ENCODE data around the gene OR10A2.
"Not testable (repeated sequence)": the region's sequence is repeated elsewhere in the genome, so short reads cannot be mapped to it uniquely, and the experiment has no call there.

Gene OR10A2

DNA sequence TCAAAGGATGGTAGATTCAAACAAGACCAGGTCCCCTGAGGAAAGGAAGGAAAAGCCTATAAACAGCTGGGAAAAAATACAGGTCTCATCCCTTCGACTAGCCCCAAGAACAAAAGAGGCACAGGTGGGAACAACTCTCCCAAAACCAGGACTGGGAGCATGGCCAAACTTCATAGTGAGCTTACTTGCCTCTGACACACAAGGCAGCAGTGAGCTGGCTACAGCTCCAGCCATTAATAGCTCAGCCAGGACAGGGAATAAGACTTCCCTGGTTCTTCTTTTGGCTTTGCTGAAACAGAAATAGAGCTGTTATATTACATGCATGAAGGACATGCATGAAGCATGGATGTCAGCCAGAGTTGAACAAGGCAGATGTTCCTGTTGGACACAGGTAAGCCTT is at the start of gene OR10A2:
TSS of gene OR10A2 (plus strand) at position 97 of the 400 bp plus-strand sequence. CDS start 6,698 bp downstream, outside the sequence.
- DNase-seq, result no peak

- DNase-seq, result no peak
Observed at GRCh38 chr11:6813656-6814055, 49.2 kb upstream of the OR10A2 start.

DNA sequence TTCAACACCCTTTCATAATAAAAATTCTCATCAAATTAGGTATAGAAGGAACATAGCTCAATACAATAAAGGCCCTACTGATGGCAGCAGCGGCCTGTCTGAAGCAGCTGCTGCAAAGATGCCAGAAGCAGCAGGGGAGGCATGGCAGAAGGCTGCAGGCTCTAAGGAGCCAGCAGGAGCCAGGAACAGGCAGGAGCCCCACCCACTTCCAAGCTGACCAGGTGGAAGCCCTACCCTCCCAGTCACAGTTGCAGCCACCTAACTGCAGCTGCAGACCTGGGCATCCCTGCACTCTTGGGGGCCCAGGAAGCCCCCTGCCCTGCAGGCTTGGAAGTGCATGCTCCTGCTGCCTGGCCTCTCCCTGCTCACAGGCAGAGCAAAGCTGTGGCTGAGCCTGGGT is 45.2 kb upstream of the OR10A2 start:
- DNase-seq, result peak; percentile 28

DNA sequence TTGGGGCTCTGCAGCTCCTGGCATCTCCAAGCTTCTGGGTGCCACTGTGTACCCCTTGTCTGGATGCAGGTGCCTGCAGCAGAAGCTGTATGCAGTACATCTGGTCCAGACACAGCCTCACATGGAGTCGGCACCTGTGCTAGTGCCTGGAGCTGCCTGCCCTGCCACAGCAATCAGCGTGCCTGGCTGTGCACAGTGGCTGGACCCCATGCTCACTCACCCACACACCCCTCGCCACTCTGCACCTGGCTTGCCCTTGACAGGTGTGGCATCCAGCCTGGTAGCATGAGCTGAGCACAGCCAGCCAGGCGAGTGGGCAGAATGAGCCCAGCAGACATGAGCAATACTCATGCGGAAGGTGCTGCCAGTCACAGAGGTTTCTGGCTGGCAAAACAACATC is 43.9 kb upstream of the OR10A2 start:
- no peak for DNase-seq

GRCh38 chr11:6824136-6824823 is 38.6 kb upstream of the OR10A2 start:
- DNase-seq, result no peak

DNA sequence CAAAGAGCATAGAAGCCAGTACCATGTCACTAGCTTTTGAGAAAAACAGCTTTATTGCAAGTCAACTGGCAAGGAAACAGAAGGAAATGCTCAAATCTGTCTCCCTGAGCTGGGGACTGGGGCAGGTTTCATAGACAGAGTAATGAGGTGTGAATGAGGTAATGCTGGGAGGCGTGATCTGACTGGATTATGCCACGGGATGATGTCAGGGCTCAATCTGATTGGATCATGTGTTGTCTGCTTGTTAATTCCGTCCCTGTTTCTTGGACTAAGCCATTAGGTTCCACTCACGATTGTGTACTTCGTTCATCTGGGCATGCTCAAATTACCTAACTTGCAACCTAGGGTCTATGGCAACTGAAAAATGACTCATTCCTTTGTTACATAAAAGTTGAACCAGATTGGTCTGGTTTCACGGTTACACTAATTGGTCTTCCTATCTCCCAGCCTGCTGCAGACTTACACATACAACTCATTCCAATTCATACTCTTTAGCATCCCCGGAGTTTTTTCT is 37.6 kb upstream of the OR10A2 start:
- peak; percentile 10 for DNase-seq

DNA sequence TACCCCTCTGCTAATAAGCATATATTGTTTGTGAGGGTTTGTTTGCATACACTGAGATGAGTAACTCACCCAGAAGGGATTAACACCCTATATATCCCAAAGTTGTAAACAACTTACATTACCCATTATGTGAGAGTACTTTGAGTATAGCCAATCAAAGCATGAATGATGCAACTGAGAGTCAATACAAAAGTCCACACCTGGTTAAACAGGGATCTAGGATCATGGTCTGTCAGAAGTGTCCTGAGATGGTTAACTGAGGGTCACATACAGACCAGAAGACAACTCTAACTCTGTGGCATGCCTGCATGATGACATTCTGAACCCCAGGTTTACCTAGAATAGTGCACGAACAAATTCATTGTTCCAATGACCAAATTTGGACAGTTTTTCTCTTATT is 34.8 kb upstream of the OR10A2 start:
- DNase-seq, result no peak

- no peak for DNase-seq
Observed at GRCh38 chr11:6833356-6833755, 29.5 kb upstream of the OR10A2 start.

DNA sequence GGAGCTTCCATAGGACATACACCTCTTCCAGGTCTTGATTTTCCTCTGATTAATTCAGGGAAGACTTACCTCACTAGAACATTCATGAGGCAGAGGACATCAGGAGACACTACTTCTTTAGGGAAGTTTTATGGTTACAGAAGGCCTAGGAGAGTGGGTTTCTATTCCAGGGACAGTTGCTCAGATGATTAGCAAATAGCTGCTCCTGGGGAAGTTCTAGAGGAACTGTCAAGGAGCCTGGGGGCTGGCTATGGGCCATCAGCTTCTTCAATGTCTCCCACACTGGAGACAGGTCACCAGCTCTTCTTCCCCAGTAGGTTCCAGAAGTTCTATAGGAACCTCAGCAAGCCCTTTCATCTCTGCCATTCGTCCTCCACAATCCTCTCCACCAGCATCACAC is 28.8 kb upstream of the OR10A2 start:
- no peak for DNase-seq

GRCh38 chr11:6841694-6842093 is 21.2 kb upstream of the OR10A2 start:
- no peak for DNase-seq

- no peak for DNase-seq
Observed at GRCh38 chr11:6843670-6844069, 19.2 kb upstream of the OR10A2 start.

DNA sequence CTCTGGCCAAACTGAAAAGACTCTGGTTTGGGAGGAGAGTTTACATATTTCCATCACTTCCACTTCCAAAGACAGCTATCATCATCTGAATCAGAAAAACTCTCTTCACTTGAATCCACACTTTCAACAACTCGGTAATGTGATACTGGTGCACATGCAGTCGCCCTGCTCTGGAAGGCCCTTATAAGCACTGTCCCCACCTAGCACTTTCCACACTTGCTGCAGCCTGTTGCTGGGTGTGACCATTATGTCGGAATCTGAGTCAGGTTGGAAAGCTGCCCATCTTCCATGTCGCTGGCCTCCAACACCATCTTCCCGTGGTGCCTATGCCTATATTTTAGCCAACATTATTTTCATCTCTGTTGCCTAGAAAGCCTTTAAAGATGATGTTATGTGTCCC is 18.5 kb upstream of the OR10A2 start:
- no peak for DNase-seq

- no peak for DNase-seq
Observed at GRCh38 chr11:6845383-6845782, 17.5 kb upstream of the OR10A2 start, which contains the start of gene OR10A5. Gene OR10A5, plus strand, starts transcription at chr11:6845683. Its CDS starts 0 bp downstream, at chr11:6845683.

GRCh38 chr11:6850526-6850925 is 12.3 kb upstream of the OR10A2 start:
- no peak for DNase-seq

DNA sequence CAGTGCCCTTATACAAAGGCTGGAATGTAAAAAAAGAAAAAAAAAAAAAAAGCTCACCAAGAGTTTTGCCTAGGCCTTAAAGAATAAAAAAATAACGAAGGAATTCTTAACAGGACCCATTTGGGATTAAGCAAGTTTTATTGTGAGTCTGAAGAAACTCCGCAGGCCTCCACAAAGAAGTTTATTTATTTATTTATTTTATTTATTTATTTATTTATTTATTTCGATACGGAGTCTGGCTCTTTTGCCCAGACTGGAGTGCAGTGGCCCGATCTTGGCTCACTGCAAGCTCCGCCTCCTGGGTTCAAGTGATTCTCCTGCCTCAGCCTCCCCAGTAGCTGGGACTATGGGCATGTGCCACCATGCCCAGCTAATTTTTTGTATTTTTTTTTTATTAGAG is 8.1 kb upstream of the OR10A2 start:
- not testable (repeated sequence) for DNase-seq

DNA sequence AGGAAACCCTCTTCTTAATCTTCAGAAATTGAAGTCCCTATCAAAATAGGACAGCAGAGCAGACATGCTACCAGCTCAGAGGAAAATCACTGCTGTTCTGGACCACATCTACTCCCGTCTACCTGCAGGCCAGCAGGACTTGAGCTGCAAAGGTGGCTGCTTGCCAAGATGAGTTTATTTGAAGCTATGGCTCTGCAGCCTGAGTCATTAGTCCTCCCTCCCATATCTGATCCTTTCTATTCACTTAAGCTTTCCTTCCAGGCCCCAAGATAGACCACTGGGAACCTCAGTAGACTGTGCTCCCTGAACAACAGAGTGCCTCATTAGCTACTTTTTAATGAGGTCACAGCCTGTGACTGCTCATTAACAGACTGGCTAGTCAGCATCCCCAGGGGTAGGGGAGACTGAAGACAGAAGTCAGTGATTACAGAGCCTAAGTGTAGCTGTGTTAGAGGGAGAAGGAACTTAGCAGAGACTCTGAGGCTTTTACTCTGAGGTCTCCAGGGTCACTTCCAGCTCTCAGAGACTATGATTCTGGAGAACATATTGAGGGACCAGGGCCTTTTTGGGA is 6.8 kb upstream of the OR10A2 start:
- no peak for DNase-seq

DNA sequence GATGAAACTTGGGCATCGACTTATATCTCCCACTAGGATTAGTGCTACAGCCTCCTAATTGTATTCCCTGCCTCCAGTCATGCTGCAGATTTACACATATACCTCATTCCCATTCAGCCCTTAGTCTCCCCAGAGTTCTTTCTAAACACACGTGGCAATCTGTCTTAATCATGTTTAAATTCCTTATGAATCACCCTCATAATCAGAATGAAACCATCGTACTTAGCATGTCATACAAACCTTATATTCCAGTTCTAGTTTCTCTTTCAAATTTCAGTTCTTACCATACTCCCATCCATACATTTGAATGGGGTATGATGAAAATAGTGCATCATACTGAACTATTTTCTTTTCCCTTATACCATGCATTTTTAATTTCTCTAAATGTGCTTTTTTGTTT is 6.0 kb upstream of the OR10A2 start:
- DNase-seq, result peak; percentile 2

DNA sequence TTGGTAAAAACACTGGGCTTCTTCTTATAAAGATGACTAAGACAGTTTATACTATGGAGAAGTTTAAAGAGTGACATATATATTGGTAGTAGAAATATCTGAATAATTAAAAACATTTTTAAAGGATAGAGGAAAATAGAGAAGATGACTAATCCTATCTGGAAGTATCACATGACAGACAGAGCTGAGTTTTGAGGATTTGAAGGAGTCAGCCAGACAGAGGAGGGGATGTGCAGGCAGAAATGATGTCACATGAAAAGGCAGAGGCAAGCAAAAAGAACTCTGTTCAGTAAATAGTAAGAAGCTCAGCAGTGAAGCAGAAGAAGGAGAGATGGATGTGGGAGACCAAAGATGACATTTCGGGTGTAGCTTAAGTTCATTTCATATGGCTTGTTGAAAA is 1.6 kb downstream of the OR10A2 start:
- no peak for DNase-seq

- DNase-seq, result no peak
Observed at GRCh38 chr11:6871278-6871677, 8.4 kb downstream of the OR10A2 start.

- DNase-seq, result no peak
Observed at GRCh38 chr11:6875761-6876160, 12.9 kb downstream of the OR10A2 start.

DNA sequence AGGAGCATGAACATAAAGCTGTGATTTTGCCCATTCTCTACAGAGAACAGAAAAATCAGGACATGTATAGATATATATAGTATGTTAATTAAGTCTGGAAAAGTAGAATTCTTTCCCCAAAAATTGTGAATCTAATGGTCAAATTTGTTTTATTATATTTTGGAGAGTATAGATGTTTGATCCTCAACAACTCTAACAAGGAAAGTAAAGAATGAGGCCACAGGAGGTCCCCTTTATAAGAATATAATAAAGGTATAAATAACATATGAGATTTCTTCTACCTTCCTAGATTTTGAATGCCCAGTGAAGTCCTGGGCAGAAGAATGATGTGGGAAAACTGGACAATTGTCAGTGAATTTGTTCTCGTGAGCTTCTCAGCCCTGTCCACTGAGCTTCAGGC is 13.5 kb downstream of the OR10A2 start, which contains the start of gene OR10A4:
TSS of gene OR10A4 (plus strand) at position 301 of the 400 bp plus-strand sequence. CDS start at position 324, 23 bp downstream.
- DNase-seq, result no peak

DNA sequence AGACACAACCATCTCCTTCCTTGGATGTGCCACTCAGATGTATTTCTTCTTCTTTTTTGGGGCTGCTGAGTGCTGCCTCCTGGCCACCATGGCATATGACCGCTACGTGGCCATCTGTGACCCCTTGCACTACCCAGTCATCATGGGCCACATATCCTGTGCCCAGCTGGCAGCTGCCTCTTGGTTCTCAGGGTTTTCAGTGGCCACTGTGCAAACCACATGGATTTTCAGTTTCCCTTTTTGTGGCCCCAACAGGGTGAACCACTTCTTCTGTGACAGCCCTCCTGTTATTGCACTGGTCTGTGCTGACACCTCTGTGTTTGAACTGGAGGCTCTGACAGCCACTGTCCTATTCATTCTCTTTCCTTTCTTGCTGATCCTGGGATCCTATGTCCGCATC is 14.1 kb downstream of the OR10A2 start:
- DNase-seq, result no peak

DNA sequence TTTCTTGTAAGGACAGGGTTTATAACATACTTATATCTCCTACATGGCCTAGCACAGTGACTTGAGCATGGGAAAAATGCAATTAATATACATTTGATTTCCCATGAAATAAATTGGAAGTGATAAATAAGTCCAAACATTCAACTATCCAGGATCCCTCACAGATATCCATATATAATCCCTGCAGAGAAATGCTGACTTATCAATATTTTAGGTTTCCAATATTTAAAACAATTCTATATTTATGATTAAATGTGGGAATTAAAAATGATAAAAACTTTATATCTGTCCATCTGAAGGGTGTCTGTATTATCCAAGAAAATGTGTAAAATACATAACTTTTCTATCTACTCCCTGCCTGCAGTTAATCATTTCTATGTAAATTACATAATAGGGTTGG is 19.9 kb downstream of the OR10A2 start:
- DNase-seq, result no peak

- DNase-seq, result not testable (repeated sequence)
Observed at GRCh38 chr11:6887711-6888110, 24.9 kb downstream of the OR10A2 start.

DNA sequence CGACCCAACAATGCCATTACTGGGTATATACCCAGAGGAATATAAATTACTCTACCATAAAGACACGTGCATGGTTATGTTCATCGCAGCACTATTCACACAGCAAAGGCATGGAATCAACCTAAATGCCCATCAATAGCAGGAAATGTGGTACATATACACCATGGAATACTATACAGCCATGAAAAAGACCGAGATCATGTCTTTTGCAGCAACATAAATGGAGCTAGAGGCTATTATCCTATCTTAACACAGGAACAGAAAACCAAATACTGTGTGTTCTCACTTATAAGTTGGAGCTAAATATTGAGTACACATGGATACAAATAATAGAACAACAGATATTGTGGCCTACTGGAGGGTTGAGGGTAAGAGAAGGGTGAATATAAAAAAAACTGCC is 26.0 kb downstream of the OR10A2 start:
- DNase-seq, result no peak
